COLO668 (cell line): ENCODE results near the gene PRDX1.
"Not testable (repeated sequence)": the region's sequence is repeated elsewhere in the genome, so short reads cannot be mapped to it uniquely, and the experiment has no call there.

Source experiments
- DNase-seq: peaks from one replicate; lab custom pipeline; 2025; ENCODE audit not compliant: unreplicated experiment; lab: John Stamatoyannopoulos, UW

PRDX1 gene

DNA sequence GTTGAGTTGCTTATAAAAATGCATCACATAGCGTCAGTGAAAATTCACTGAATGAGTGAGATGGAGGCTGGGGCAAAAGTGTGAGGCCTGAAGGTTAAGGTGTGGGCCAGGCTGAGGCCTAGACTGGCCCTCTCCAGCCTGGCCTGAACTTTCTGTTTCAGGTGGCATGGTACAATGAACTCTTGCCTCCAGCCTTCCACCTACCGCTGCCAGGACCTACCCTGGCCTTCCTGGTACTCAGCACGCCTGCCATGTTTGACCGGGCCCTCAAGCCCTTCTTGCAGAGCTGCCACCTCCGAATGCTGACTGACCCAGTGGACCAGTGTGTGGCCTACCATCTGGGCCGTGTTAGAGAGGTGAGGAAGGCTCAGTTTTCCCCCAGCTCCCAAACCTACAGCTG, 14.5 kb downstream of the PRDX1 start:
- DNase-seq = no peak

DNA sequence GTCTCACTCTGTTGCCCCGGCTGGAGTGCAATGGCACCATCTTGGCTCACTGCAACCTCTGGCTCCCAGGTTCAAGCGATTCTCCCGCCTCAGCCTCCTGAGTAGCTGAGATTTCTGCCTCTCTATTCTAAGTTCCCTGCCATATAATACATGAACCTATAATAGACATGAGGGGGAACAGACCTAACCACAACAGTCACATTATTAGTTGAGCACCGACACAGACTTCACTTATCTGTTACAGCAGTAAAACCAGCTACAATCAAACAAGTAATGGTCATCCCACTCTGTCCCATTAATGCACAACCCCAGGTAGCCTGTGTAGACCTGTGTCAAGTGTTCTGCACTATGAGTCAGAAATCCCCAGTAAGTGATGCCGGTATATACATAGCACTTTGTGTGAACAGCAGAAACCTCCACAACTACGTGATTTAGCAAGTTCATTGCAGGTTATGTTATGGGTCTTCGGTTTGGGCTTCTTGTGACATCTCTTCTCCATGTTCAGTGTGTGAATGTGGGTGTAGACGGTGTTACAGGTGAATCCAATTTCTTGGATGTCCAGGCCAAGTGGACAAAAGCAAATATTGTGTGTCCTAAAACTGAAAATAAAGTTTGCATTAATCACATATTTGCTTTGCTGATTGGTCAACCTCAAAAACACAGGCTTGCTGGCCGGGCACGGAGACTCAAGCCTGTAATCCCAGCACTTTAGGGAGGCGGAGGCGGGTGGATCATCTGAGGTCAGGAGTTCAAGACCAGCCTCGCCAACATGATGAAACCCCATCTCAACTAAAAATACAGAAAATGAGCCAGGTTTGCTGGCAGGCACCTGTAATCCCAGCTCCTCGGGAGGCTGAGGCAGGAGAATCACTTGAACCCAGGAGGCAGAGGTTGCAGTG, 18.0 kb downstream of the PRDX1 start:
- DNase-seq = no peak

- DNase-seq = no peak
Measured at GRCh38 chr1:45501505-45501859, 20.2 kb downstream of the PRDX1 start.

DNA sequence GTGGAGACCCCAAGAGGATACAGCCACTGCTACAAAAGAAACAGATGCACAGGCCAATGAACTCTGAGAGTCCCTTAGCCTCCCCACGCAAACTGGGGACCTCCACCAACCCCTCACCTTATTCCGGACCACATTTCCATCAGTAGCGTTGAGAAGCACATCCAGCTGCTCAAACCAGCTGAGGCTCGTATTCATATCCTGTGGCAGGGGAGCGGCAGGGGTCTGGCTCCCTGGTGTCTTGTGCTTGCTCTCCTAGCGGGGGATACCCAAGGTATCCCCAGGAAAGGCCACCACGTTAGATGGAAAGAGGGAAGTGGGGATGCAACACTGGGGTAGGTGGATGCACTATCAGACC, 22.3 kb downstream of the PRDX1 start:
- peak; percentile 63 for DNase-seq

GRCh38 chr1:45498279-45498678, 23.4 kb downstream of the PRDX1 start:
- no peak for DNase-seq

DNA sequence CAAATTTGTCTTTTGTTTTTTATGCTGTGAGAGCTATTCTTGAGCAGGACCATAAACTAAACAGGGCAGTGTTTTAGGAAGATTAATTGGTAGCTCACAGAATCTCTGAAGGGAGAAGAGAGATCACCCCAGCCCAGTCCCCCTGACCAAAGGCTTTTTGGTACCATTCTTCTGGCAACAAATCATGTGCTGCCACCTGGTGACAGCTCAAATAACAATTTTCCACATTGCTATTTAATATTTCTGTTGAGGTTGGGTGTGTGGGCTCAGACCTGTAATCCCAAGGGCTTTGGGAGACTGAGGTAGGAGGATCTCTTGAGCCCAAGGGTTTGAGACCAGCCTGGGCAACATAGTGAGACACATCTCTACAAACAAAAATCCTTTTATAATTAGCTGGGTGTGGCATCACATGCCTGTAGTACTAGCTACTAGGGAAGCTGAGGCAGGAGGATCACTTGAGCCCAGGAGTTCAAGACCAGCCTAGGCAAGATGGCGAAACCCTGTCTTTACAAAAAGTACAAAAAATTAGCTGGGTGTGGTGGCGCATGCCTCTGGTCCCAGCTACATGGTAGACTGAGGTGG, 28.5 kb downstream of the PRDX1 start:
- DNase-seq = peak; percentile 69

DNA sequence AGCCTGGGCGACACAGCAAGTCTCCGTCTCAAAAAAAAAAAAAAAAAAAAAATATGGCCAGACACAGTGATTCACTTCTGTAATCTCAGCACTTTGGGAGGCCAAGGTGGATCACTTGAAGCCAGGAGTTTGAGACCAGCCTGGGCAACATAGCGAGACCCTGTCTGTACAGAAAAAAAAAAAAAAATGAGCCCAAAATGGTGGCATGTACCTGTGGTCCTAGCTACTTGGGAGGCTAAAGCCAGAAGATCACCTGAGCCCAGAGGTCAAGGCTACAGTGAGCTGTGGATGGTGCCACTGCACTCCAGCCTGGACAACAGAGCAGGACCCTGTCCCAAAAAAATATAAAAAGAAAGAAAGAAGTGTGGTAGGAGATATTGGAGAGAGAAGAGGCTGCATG, 29.0 kb downstream of the PRDX1 start:
- DNase-seq = no peak

GRCh38 chr1:45491487-45492260, 30.0 kb downstream of the PRDX1 start:
- DNase-seq = no peak

DNA sequence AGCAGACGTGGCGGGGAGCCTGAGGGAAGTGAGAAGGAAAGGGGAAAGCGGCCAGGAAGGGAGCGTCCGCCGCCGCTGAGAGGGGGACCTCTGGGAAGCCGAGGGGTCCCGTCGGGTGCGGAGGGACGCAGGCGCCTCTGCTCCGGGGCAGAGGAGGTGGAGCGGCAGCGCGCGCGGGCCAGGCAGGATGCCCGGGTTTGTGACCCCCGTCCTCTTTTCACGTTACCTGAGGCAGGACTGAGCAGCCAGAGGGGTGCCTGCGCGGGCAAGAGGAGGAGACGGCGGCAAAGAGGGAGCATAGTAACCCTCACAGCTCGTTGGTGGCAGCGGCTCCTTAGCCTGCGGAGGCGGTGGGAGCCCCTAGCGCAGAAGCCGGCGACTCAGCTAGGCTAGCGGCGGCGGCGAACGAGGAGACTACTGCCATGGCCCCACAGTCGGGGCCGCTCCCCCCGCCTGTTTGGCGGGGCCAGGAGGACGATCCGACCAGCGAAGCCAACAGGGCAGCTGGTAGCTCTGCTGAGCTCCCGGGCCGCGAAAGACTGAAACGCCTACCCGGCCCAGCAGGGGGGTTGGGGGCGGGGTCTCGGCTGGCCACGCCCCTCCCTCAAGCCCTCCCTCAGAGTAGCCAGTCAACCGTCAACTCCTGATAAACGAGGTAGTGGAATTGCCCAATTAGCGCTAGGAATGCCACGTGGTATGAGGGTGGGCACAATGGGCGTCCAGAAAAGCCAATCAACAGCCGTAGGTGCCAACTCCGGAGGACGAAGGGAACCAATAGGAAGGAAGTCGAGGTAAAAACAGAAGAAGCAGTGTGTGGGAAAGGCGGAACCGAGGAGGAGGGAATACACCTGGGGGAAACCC, 30.8 kb downstream of the PRDX1 start, which contains the start of gene TESK2:
TESK2 (minus strand) TSS at position 538 of the 861 bp plus-strand sequence. CDS start 33,378 bp downstream, outside the sequence.
- DNase-seq = peak; percentile 99

DNA sequence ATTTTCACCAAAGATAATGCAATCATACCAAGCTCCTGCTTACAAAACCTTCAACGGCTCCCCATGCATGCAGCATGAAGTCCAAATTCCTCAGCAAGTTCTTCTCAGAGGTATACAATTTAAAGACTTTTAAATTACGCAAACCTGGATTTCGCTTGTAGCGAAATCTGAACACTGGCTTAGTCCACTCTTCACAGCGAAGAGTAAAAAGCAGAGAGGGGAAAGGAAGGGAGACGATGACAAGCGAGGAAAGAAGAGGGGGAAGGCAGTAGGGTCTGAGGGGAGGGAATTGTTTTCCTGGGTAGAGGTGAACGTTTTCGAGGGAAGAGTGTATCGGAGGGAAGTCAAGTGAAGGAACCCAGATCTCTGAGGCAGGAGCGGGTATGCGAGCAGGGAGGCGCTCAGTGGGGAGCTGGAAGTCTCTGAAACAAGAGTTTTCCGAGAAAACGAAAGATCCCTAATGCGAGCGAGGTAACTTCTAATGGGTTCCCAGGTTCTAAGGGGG, 31.5 kb downstream of the PRDX1 start:
- DNase-seq = no peak

DNA sequence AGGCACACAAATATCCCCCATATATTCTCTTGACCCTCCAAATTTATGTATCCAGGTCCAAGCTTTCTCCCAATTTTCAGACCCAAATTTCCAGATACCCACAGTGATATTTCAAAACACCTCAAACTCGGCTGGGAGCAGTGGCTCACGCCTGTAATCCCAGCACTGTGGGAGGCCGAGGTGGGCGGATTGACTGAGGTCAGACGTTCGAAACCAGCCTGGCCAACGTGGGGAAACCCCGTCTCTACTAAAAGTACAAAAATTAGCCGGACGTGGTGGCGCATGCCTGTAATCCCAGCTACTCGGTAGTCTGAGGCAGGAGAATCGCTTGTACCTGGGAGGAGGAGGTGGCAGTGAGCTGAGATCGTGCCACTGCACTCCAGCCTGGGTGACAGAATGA, 32.3 kb downstream of the PRDX1 start:
- not testable (repeated sequence) for DNase-seq

GRCh38 chr1:45488666-45489377, 32.9 kb downstream of the PRDX1 start:
- DNase-seq = no peak

- no peak for DNase-seq
Measured at GRCh38 chr1:45485949-45486348, 35.7 kb downstream of the PRDX1 start.

- DNase-seq = no peak
Measured at GRCh38 chr1:45479039-45479748, 42.5 kb downstream of the PRDX1 start.

DNA sequence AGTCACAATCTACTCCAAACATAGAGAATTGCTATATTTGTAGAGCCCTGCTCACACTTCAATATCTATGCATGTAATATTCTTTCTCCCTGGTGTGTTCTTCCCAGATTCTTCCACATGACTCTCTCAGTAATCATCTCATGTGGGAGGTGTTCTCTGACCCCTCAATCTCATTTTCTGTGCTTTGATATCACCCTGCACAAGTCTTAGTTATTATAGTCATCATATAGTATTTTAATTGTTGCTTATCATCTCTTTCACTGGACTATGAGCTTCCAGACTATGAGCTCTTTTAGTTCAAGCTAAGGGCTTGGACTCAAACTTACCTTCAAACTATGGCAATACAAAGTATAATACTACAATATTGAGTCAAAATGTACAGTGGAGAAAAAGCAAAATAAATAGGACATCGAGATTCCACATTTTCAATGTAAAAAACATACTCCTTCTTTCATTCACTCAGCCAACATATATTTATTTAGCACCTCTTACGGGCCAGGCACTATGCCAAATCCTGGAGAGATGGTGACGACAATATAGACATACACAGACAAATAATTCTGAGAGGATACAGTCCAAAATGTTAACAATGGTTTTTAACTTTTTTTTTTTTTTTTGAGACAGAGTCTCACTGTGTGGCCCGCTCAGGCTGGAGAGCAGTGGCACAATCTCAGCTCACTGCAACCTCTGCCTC, 43.4 kb downstream of the PRDX1 start:
- DNase-seq = no peak

- no peak for DNase-seq
Measured at GRCh38 chr1:45477646-45478045, 44.0 kb downstream of the PRDX1 start.

DNA sequence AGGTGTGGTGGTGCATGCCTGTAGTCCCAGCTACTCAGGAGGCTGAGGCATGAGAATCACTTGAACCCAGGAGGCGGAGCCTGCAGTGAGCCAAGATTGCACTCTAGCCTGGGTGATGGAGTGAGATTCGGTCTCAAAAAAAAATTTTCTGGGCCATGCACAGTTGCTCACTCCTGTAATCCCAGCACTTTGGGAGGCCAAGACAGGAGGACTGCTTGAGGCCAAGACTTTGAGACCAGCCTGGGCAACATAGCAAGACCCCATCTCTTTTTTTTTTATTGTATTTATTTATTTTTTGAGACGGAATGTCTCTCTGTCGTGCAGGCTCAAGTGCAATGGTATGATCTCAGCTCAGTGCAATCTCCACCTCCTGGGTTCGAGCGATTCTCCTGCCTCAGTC, 47.5 kb downstream of the PRDX1 start:
- DNase-seq = not testable (repeated sequence)

DNA sequence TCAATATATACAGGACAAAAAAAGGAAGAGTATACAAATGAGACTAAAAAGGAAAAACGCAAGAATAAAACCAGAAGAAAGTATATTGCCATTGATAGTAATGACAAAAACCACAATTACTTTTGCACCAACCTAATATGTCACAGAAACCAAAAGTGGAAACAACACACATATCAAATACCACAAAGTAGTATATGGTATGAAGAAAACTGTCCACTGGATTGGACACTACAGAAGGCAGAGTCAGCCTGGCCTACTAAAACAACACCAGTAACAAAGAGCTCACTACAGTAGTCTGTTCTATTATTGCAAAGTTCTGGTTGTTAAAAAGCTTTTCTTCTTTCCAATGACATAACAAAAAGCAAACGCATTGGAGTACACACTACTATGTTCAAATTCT, 48.4 kb downstream of the PRDX1 start:
- no peak for DNase-seq

DNA sequence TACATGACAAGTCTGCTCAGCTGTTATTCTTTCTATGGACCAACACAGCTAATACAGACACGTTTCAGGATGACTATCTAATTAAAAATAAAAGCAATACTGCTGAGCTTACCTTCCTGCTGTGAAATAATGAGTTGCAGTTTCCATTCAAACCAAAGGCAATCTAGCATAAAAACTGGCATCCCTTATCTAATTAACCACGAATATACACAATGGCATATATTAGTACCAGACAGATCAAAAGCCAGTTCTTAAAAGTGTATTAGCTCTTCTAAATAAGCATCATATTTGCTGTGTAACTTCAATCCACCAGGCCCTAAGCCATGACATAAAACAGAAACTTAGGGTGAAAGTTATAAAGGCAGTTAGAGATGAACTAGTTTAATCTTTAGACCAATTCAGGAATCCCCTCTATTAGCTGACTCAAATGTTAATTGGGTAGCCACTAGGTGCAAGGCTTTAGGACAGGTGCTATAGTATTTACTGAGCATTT, 51.3 kb downstream of the PRDX1 start:
- no peak for DNase-seq
